Fibroblast of mammary gland (primary cell): ENCODE results near the gene AK8.

ENCODE experiments used
- DNase-seq: peaks from one replicate; pipeline ENCODE4 v3.0.0-alpha.2; 2010; ENCODE audit warnings: low read depth
- H3K4me3 ChIP-seq: 2 replicates; pipeline ENCODE4 v1.5.1; 2011; ENCODE audit warnings: low read depth, mild to moderate bottlenecking, low read length, moderate library complexity; ENCODE audit not compliant: control insufficient read depth
- TF ChIP-seq, protein P1 (sequence below): conservative IDR thresholded peaks from 2 replicates; pipeline ENCODE4 v1.5.1; 2011; ENCODE audit warnings: low read depth, low read length, inconsistent platforms; ENCODE audit not compliant: control insufficient read depth, insufficient read depth

Gene AK8

DNA sequence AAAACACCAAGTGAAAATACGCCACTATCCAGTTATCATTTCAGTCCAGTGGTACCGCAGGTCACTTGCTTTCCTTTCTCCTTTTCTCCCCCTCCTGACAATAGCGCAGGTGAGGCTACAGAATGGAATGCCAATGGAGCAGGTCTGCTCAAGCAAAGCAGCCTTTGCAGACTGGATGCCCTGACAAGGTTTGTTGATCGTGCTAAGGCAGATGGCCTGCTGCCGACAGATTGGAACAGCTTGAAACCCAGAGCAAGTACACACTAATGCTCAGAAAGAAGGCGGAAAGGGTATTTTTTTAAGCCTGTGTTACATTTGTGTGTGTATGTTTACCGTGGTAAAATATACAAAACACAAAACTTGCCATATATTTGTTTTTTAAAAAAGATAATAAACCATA, 20.0 kb upstream of the AK8 start:
- no peak overlapping the region for H3K4me3 ChIP-seq
- TF ChIP-seq, protein P1, sequence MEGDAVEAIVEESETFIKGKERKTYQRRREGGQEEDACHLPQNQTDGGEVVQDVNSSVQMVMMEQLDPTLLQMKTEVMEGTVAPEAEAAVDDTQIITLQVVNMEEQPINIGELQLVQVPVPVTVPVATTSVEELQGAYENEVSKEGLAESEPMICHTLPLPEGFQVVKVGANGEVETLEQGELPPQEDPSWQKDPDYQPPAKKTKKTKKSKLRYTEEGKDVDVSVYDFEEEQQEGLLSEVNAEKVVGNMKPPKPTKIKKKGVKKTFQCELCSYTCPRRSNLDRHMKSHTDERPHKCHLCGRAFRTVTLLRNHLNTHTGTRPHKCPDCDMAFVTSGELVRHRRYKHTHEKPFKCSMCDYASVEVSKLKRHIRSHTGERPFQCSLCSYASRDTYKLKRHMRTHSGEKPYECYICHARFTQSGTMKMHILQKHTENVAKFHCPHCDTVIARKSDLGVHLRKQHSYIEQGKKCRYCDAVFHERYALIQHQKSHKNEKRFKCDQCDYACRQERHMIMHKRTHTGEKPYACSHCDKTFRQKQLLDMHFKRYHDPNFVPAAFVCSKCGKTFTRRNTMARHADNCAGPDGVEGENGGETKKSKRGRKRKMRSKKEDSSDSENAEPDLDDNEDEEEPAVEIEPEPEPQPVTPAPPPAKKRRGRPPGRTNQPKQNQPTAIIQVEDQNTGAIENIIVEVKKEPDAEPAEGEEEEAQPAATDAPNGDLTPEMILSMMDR: no peak
- no peak for DNase-seq

DNA sequence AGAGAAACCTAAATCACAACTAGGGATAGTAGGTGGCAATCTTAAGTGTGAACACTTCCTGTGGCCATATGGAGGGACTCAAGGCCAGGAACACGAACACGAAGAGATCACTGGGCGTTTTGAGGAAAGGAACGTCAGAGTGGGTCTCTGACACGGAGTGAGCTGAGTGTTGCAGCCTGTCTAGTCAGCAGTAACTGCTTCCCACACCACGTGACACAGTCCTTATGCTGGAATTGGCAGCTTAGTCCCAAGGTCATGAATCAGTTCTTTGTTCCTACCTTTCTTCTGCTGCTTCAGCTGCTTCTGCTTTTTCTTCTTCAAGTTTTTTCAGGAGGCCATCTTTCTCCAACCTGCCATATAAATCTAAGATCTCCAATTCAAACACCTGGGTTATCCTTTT, 18.8 kb upstream of the AK8 start:
- no peak overlapping the region for H3K4me3 ChIP-seq
- TF ChIP-seq, protein P1: no peak
- DNase-seq: peak; percentile 32

DNA sequence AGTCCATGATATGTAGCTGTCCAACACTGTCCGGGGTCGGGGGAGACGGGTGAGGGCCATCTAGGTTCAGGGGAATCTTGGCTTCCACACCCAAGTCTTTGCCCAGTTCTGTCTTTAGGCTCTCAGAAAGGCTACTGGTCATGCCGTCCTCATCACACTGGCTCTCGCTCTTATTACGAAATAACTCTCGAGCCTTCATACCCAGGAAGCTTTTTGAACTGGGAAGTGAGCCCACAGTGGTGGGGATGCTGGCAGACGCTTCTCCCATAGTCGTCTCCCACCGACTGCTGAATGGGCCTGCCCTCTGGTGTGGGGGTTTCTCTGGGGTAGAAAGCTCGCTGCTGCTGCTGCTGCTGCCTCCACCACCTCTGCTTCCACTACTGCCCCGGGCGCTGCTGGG, 18.2 kb upstream of the AK8 start:
- TF ChIP-seq, protein P1: no peak
- DNase-seq: no peak
- no peak overlapping the region for H3K4me3 ChIP-seq

DNA sequence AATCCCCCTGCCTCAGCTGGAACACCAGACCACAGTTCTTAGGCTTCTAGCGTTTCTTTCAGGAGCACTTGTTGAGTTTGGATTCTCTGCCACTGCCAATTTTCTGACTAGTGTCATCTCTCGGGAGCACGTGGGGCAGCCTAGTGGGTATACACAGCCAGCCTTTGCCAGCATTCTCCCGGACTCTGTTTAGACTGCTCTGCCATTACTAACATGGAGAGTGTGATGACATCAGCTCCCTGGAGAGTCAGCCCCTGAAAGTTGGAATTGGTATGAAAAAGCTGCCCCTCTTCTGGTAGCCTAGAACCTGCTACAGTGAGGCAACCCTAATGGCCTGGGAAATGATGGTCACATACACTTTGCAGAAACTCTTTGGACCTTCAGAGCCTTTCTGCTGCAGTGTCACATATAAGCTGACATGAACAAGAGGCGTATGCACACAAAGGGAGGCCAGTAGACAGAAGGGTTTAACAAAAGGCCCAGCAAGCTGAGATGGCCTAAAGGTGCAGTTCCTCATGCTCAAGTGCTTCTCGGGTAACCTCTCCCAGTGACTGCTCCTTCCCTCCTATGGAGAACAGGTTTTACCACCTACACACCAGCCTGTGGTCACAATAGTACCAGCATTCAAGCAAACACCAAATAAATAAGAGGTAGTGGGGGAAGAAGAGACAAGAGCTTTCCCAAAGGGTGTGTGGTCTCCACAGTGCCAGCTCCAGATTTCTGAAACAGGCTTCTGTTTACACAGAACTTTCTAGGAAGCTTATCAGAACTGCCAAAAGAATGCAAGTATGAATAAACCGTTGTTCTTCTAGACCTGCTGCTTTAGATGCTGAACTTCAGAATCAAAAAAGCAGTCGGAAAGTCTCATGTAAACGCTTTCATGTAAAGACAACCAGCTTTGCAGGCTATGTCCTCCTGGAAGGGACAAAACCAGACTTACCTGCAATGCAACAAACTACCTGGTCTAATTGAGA, 17.1 kb upstream of the AK8 start:
- no peak overlapping the region for H3K4me3 ChIP-seq
- DNase-seq: no peak
- TF ChIP-seq, protein P1: no peak

DNA sequence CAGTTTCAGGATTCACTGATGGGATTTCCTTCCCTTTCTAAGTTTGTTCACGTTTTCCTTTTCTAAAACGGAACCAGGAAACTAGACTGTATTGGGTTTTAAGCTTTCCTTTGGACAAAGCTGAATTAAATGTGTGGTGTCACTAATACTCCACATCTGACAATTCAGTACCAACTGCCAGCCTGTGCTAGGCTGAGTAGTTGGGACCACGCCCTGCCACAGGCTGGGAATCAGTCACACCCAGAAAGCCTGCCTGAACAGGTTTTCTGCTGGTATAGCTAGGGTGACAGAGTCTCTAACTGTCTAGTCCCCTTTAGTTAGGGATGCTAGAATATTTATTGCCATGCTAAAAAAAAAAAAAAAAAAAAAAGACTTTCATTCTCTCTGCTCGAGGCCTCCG, 16.3 kb upstream of the AK8 start:
- no peak overlapping the region for H3K4me3 ChIP-seq
- no peak for DNase-seq
- TF ChIP-seq, protein P1: no peak

DNA sequence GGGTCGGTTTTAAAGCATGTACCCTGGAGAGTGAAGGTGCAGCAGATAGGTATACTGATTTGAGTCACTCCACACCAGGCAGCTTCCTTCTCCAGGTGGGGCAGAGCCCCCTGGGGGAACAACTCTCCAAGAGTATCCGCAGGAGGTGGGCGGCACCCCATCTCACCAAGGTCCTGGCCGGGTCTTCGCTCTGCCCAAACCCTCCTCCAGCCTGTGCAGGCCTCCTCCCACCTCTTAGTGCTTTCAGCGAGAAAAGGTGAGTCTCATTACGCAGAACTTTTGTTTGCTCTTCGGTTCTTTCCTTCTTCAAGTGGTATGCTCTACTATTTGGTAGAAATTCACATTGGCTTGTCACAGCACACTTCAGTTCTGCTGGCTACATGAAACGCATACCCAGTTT, 14.3 kb upstream of the AK8 start:
- no peak for DNase-seq
- H3K4me3 ChIP-seq: no peak overlapping the region
- TF ChIP-seq, protein P1: no peak
